Epithelial cell of esophagus (primary cell): ENCODE measurements around the gene PROS1.
"Not testable (repeated sequence)": the region's sequence is repeated elsewhere in the genome, so short reads cannot be mapped to it uniquely, and the experiment has no call there.

Experiments
- DNase-seq: peaks from one replicate; pipeline ENCODE4 v3.0.0; 2010; ENCODE audit warnings: low read depth
- H3K4me3 ChIP-seq: 2 replicates; pipeline ENCODE4 v1.5.1; 2011; ENCODE audit warnings: mild to moderate bottlenecking, low read length, control low read depth
- TF ChIP-seq, protein P1 (sequence below): IDR thresholded peaks from 2 replicates; pipeline ENCODE4 v1.5.1; 2011; ENCODE audit warnings: low read depth, mild to moderate bottlenecking, low read length, control low read depth, inconsistent platforms; ENCODE audit not compliant: insufficient read depth; ENCODE audit errors: missing control alignments

The PROS1 gene

GRCh38 chr3:93867425-93867824, 106.3 kb downstream of the PROS1 start:
- DNase-seq, result no peak
- TF ChIP-seq, protein P1, sequence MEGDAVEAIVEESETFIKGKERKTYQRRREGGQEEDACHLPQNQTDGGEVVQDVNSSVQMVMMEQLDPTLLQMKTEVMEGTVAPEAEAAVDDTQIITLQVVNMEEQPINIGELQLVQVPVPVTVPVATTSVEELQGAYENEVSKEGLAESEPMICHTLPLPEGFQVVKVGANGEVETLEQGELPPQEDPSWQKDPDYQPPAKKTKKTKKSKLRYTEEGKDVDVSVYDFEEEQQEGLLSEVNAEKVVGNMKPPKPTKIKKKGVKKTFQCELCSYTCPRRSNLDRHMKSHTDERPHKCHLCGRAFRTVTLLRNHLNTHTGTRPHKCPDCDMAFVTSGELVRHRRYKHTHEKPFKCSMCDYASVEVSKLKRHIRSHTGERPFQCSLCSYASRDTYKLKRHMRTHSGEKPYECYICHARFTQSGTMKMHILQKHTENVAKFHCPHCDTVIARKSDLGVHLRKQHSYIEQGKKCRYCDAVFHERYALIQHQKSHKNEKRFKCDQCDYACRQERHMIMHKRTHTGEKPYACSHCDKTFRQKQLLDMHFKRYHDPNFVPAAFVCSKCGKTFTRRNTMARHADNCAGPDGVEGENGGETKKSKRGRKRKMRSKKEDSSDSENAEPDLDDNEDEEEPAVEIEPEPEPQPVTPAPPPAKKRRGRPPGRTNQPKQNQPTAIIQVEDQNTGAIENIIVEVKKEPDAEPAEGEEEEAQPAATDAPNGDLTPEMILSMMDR, result no peak
- no peak overlapping the region for H3K4me3 ChIP-seq

DNA sequence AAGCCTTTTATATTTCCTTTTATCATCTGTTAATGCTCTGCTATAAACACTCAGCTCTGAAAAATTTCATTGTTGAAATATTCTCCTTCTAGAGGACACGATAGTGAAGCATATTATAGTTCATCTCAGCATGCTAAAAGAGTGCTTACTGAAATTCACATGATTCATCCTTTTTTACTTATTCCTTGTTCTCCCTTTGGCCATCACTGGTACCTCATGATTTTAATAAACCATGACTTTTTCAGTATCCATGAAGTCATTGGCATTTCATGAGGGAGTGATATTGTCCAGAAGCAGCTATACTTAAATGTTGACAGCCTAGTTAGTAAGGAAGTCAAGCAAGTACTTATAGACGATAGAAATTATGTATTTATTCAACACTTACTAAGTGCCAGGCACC, 112.7 kb downstream of the PROS1 start:
- DNase-seq, result no peak
- no peak overlapping the region for H3K4me3 ChIP-seq

GRCh38 chr3:93855401-93855800, 118.3 kb downstream of the PROS1 start:
- TF ChIP-seq, protein P1, result no peak
- no peak for DNase-seq
- no peak overlapping the region for H3K4me3 ChIP-seq

More for the DNA sequence above, 112.7 kb downstream of the PROS1 start:
- TF ChIP-seq, protein P1, result no peak

DNA sequence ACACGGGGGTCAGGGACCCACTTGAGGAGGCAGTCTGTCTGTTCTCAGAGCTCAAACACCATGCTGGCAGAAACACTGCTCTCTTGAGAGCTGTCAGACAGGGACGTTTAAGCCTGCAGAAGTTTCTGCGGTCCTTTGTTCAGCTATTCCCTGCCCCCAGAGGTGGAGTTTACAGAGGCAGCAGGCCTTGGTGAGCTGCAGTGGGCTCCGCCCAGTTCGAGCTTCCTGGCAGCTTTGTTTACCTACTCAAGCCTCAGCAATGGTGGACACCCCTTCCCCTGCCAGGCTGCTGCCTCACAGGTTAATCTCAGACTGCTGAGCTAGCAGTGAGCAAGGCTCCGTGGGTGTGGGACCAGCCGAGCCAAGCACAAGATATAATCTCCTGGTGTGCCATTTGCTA, 121.5 kb downstream of the PROS1 start:
- DNase-seq, H3K4me3 ChIP-seq: not testable (repeated sequence)

GRCh38 chr3:93843981-93844380, 129.7 kb downstream of the PROS1 start:
- TF ChIP-seq, protein P1, result no peak
- peak; percentile 74 for DNase-seq
- no peak overlapping the region for H3K4me3 ChIP-seq

- not testable (repeated sequence) for DNase-seq, H3K4me3 ChIP-seq
Observed at GRCh38 chr3:93839193-93839592, 134.5 kb downstream of the PROS1 start.
